NCI-H748 treated with DMSO at 0.1 percent for 48 hours (cell line): Measurements from ENCODE around the gene CNNM3.

Experiments used
- DNase-seq: peaks from one replicate; lab custom pipeline; 2025; lab: John Stamatoyannopoulos, UW

The CNNM3 gene

DNA sequence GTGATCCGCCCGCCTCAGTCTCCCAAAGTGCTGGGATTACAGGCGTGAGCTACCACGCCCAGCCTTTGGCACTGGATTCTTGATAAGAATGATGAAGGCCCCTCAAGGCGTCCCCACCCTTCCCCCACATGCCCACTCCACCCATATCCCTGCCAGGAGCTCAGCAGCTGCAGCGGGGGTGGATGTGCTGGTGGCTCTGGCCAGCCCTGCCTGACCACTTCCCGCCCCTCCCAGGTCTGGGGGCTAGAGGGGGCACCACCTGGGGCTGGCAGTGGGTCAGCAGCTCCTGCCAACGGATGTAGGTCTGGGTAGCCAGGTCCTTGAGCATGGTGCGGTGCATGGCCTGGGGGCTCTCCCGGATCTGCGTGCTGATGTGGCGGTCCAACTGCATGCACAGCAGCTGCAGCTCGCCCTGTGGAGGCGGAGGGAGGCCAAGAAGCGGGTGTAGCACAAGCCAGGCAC lies 61.6 kb downstream of the CNNM3 start:
- no peak for DNase-seq

DNA sequence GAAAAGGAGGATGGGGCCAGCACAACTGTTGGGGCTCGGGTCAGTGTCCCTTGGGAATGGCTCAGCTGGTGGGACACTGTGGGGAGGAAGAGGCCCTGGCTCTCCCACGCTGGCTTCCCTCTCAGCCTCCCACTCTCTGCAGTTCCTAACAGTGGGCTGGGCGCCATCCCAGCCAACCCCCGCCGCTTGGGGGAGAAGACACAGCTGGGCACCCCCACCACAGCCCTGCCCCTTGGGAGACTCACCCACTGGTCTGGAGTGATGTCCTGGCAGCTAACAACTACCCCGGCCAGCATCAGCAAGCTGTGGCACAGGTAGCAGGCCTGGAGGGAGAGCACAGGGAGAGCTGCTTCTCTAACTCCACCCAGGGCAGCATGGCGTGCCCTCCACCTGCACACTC lies 62.1 kb downstream of the CNNM3 start:
- DNase-seq = no peak

DNA sequence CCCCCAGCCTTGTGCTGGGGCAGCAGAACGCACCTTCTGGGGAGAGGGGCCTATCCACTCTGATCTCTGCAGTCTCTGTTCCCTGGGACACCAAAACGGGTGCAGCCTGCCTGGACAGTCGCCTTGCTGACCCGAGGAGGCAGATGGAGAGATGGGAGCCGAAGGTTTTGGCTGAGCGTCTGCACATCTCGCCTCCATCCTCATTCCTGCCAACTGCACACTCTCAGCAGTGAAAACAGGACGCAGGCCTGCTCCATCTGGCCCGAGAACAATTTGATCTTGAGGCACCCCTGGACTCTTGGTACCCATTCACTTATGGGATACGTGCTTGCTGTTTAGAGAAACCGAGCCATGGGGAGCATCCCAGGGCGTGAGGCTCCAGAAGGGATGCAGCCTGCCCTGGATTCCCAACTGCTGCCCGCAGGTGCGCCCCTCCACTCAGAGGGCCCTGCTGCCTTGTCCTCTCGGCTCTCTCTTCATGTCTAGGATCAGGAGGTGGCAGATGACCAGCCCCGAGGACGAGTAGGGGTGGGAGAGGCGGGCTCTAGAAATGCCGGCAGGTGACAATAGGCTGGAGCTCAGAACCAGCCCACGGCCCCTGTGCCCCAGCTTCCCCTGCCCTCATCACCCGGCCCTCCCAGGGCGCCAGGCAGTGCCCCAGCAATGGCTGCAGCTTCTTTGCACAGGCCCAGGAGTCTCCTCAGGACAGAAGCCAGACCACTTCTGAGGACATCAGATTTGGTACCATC lies 62.9 kb downstream of the CNNM3 start:
- no peak for DNase-seq

DNA sequence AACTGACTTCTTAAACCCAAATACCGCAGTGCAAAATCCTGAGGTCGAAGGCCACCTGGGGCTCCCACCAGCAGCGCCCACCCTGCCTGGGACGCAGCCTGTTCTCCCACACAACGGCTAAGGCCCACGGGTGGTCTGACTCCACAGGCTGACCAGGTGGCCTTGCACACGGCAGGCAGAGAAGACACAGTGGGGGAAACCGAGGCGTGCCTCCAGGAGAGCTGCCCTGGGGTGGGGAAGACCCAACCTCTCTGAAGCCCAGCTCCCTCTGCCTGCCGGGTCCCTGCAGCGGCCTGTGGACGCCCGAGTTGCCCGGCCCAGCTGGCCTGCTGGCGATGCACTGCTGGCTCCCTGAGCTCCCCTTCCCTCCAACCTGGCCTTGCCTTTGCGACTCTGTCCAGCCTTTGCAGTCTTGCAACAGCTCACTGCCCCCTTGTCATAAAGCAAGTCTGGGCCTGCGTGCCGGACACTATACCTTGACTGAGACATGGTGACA lies 63.5 kb downstream of the CNNM3 start:
- DNase-seq = no peak

DNA sequence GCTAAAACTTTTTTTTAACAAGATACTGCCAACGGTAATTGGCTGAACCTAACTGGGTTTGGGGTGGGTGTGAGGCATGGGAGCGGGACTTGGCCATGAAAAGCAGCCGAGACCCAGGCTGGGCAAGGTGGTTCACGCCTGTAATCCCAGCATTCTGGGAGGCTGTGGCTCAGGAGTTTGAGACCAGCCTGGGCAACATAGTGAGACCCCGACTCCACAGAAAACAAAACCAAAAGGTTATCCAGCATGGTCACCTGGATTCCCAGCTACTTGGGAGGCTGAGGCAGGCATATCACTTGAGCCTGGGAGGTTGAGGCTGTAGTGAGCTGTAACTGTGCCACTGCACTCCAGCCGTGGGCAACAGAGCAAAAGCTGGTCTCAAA lies 64.8 kb downstream of the CNNM3 start:
- DNase-seq = no peak

DNA sequence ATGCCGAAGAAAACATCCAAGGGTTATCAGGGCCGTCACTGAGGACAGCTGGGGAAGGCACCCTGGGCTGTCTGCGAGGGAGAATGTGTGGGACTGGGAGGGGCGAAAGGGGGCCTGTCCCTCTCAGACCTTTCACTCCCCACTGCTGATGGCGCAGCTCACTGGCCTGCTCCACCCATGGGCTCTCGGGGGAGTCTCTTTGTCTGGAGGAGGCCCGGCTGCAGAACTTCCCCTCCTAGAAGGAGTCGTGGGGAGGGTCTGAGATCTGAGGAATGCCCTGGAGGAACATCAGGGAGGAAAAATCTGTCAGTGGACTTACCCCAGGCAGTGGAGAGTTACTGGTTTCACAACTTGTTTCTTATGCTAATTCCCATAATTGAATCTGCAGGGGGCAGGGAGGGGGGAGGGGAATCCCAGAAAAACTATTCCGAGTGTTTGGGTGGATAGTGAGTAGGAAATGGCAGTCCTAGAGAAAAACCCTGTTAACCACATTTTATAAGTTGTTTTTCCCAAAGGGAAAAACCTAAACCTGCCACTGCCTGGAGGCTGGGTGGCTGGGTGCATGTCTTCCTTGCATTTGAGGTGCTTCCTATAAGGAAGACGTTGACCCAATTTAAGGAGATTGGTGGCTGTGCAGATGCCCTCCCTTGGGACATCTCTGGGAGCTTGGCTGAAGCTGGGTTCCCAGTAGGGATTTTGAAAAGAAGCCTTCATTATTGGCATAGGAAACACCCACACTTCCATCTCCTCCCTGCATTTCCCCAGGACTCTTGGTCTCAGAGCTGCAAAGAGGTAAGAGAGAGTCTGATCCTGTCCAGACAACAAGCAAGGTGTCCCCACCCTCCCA lies 65.5 kb downstream of the CNNM3 start:
- DNase-seq = no peak

DNA sequence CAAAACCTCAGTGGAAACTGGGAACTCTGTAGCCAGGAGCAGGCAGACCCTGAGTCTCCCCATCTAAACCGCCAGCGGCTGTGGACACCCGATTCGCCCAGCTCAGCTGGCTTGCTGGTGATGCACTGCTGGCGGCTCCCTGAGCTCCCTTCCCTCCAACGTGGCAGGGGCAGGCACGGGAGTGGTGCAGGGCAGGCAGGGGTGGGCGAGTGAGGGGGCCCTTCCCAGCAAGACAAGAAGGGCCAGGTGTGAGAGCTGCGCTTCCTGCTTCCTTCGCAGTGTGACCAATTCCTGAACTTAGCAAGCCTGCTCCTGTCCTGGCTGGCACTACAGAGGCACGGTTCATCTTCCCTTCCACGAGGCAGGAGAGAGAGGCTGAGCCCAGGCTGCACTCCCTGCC lies 66.2 kb downstream of the CNNM3 start:
- no peak for DNase-seq

DNA sequence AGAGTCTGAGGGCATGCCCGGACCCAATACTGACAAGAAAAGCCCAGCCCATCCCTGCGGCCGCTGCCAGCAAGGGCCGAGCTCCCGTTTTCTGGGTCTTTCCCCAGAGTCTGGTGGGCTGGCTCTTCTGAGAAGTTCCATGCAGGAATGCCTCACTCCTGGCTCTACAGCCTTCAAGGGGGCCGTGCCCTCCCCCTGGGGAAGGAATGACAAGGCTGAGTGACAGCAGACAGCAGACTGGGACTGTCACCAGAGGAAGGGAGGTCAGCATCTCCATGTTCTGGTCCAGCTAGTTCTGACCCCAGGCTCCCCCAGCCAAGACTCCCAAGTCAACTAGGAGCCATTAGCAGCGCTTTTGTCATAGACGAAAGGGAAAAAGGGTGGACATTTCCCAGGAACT lies 66.8 kb downstream of the CNNM3 start:
- DNase-seq = no peak

DNA sequence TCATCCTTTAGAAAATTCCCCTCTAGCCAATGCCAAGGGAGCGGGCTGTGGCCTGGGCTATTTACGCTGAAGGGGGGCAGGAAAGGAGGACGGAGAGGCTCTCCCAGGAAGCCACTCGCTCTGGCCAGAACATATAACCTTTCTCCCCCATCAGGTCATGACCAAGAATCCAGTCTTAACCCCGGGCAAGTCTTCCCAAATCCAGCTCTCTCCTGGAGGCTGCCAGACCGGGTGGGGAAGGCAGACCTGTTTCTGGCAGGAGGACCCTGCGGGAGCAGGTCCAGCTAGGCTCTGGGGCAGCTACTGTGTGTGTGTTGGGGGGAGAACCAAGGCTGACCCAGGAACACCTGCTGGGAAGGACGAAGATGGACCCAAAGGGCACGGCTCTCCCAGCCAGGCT lies 67.2 kb downstream of the CNNM3 start:
- no peak for DNase-seq
